CD14-positive monocyte (primary cell): ENCODE results near the gene MYCBP2. TPM values are rescaled to one million over a fixed set of nuclear protein-coding genes. Genes with fewer than 3 reads are reported as not detected.

Source experiments
- DNase-seq, 3 donors: peaks; one replicate each; pipeline ENCODE4 v3.0.0-alpha.2; 2011 to 2022
- H2AFZ ChIP-seq: 2 replicates; pipeline ENCODE4 v1.6.0; 2012; ENCODE audit warnings: mild to moderate bottlenecking, low read depth, low read length, inconsistent platforms; ENCODE audit not compliant: insufficient read depth, poor library complexity, severe bottlenecking
- H3K27ac ChIP-seq, 2 donors: 1 replicate in 1 of 2; 2 replicates in 1 of 2; pipeline ENCODE4 v1.5.1; 2012 to 2013; ENCODE audit warnings: low read length in 2 of 2, control low read depth in 1 of 2, inconsistent platforms in 1 of 2, low read depth in 1 of 2, mild to moderate bottlenecking in 1 of 2
- H3K27me3 ChIP-seq, 2 donors: one replicate each; pipeline versions ENCODE4 v1.6.0 to v1.6.1; 2011 to 2013; ENCODE audit warnings: low read length in 2 of 2; ENCODE audit not compliant: control insufficient read depth in 2 of 2, insufficient read depth in 2 of 2
- H3K36me3 ChIP-seq, 2 donors: replicated peaks in 1 of 2; 1 replicate in 1 of 2; 2 replicates in 1 of 2; pipeline versions ENCODE4 v1.5.1 to v1.6.1; 2012 to 2013; ENCODE audit warnings: low read length in 2 of 2, control low read depth in 1 of 2, inconsistent platforms in 1 of 2, mild to moderate bottlenecking in 1 of 2; ENCODE audit not compliant: insufficient read depth in 2 of 2, control insufficient read depth in 1 of 2
- H3K4me1 ChIP-seq, 2 donors: 1 replicate in 1 of 2; 2 replicates in 1 of 2; pipeline versions ENCODE4 v1.5.1 to v1.6.1; 2012 to 2013; ENCODE audit warnings: low read length in 2 of 2, control low read depth in 1 of 2, inconsistent platforms in 1 of 2, mild to moderate bottlenecking in 1 of 2, moderate library complexity in 1 of 2; ENCODE audit not compliant: insufficient read depth in 2 of 2, control insufficient read depth in 1 of 2
- H3K4me2 ChIP-seq: replicated peaks from 2 replicates; pipeline ENCODE3; 2012; ENCODE audit warnings: low read length, moderate library complexity, mild to moderate bottlenecking; ENCODE audit not compliant: poor library complexity, severe bottlenecking; ENCODE audit errors: extremely low read depth
- H3K4me3 ChIP-seq, 3 experiments: fragments of 200-600 bp in 1 of 3; sonication (generic) in 1 of 3; replicated peaks in 1 of 3; 1 replicate in 2 of 3; 2 replicates in 1 of 3; pipeline ENCODE4 v1.5.1; 2011 to 2013; ENCODE audit warnings: low read length in 3 of 3, mild to moderate bottlenecking in 3 of 3, control low read depth in 2 of 3, low read depth in 2 of 3, inconsistent platforms in 1 of 3, moderate library complexity in 1 of 3
- H3K79me2 ChIP-seq: 2 replicates; pipeline ENCODE4 v1.6.0; 2012; ENCODE audit warnings: mild to moderate bottlenecking, control low read depth, inconsistent platforms, low read length, moderate library complexity; ENCODE audit not compliant: insufficient read depth
- H3K9ac ChIP-seq: 2 replicates; pipeline ENCODE4 v1.6.0; 2017; ENCODE audit warnings: low read length, mild to moderate bottlenecking; ENCODE audit not compliant: insufficient read depth, poor library complexity, severe bottlenecking
- H3K9me3 ChIP-seq, 2 donors: replicated peaks in 1 of 2; 1 replicate in 1 of 2; 2 replicates in 1 of 2; pipeline versions ENCODE4 v1.5.1 to v1.6.1; 2012 to 2013; ENCODE audit warnings: low read length in 2 of 2, control low read depth in 1 of 2; ENCODE audit not compliant: control insufficient read depth in 1 of 2, insufficient read depth in 1 of 2
- H4K20me1 ChIP-seq: 2 replicates; pipeline ENCODE4 v1.6.0; 2012; ENCODE audit warnings: mild to moderate bottlenecking, low read length, control low read depth, moderate library complexity; ENCODE audit not compliant: insufficient read depth
- H3K27ac Mint-ChIP-seq, 7 donors: one replicate each; pipeline ENCODE4 v1.8.0; 2020; ENCODE audit warnings: mild to moderate bottlenecking in 7 of 7, mixed read lengths in 7 of 7, moderate library complexity in 6 of 7, inconsistent platforms in 2 of 7
- H3K27me3 Mint-ChIP-seq, 3 donors: one replicate each; pipeline ENCODE4 v1.8.0; 2021 to 2022; ENCODE audit warnings: low read depth in 3 of 3, mild to moderate bottlenecking in 3 of 3, mixed read lengths in 3 of 3, moderate library complexity in 3 of 3, inconsistent platforms in 1 of 3
- H3K36me3 Mint-ChIP-seq, 2 donors: one replicate each; pipeline ENCODE4 v1.8.0; 2020; ENCODE audit warnings: mixed read lengths in 2 of 2, inconsistent platforms in 1 of 2, mild to moderate bottlenecking in 1 of 2
- H3K4me1 Mint-ChIP-seq: one replicate; pipeline ENCODE4 v1.8.0; 2020; ENCODE audit warnings: mild to moderate bottlenecking, mixed read lengths
- H3K4me3 Mint-ChIP-seq, 2 donors: one replicate each; pipeline ENCODE4 v1.8.0; 2020; ENCODE audit warnings: mild to moderate bottlenecking in 2 of 2, mixed read lengths in 2 of 2, moderate library complexity in 1 of 2
- H3K9me3 Mint-ChIP-seq, 7 donors: one replicate each; pipeline ENCODE4 v1.8.0; 2020 to 2022; ENCODE audit warnings: mixed read lengths in 7 of 7, mild to moderate bottlenecking in 6 of 7, moderate library complexity in 6 of 7, inconsistent platforms in 2 of 7
- WGBS: methylation state at CpG from one replicate; pipeline ENCODE4 v1.1.5; 2013; ENCODE audit warnings: missing lambda C conversion rate; ENCODE audit not compliant: insufficient coverage; 5-methylcytosine and 5-hydroxymethylcytosine counted together
- intact Hi-C, 2 donors: fragments of 100-400 bp; cut with micrococcal nuclease; formaldehyde crosslinking; loops; one replicate each; pipeline versions ENCODE4 v1.15.0 to v1.15.1; 2023
- polyA plus RNA-seq, 3 donors: library from polyadenylated mRNA; depleted of rRNA in 1 of 3; unstranded in 2 of 3; stranded (reverse) in 1 of 3; fragments of 300-500 nt in 2 of 3; fragments of >200 nt in 1 of 3; fragmentation: Illumina TruSeq in 2 of 3; gene quantifications; 1 replicate in 2 of 3; 2 replicates in 1 of 3; pipeline ENCODE4 v1.2.3, GENCODE V29; 2012 to 2021
- TF ChIP-seq, protein P1 (sequence below): fragments of 200-600 bp; IDR thresholded peaks from one replicate; pipeline ENCODE4 v1.8.0; 2022; ENCODE audit warnings: antibody characterized with exemption, mild to moderate bottlenecking

MYCBP2 gene
- polyA plus RNA-seq, 3 donors: 7.6 to 51.5 (median 14.4) TPM

DNA sequence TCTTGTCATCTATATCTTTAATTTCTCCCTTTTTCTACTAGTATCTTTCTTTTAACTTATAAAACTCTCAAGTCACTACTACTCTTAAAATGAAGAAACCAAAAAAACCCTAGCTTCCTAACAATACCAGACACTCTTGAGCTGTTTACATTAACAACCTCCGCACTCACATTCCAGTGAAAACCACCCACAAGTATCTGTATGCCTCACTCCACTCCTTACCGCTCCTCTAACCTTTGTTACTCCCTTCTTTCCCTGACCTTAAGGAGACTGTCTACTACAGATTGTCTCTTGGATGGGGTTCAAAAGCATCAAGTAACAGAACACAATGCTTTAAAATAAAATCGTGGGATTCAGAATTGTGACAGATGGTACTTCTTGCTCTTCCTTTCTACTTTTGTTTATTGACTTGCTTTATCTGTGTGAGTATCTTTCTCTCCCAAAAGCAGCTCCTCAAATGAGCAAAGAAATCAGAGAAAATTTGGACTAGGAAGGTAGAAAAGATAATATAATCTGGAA lies 189.9 kb downstream of the MYCBP2 start:
- intact Hi-C loops: loop anchor here in 1 of 2 donors (10.0 kb wide), 1 partner anchor 58 kb away; no protein-coding TSS in a partner anchor
- no peak for DNase-seq
- TF ChIP-seq, protein P1, sequence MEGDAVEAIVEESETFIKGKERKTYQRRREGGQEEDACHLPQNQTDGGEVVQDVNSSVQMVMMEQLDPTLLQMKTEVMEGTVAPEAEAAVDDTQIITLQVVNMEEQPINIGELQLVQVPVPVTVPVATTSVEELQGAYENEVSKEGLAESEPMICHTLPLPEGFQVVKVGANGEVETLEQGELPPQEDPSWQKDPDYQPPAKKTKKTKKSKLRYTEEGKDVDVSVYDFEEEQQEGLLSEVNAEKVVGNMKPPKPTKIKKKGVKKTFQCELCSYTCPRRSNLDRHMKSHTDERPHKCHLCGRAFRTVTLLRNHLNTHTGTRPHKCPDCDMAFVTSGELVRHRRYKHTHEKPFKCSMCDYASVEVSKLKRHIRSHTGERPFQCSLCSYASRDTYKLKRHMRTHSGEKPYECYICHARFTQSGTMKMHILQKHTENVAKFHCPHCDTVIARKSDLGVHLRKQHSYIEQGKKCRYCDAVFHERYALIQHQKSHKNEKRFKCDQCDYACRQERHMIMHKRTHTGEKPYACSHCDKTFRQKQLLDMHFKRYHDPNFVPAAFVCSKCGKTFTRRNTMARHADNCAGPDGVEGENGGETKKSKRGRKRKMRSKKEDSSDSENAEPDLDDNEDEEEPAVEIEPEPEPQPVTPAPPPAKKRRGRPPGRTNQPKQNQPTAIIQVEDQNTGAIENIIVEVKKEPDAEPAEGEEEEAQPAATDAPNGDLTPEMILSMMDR: no peak
- Histone ChIP-seq H3K9me3 (no peaks in the 10 kb centered on the region), H3K79me2 (no peaks in the 10 kb centered on the region), H3K27ac (no peak overlapping the region), H3K27me3 (no peaks in the 10 kb centered on the region), H3K9ac (no peak overlapping the region), H2AFZ (no peak overlapping the region), H3K4me3 (no peak overlapping the region), H3K4me1 (no peaks in the 10 kb centered on the region), H4K20me1 (no peaks in the 10 kb centered on the region), H3K36me3 (peaks cover 86 to 99% of the 10 kb centered on the region in 2 donors), H3K4me2 (no peak overlapping the region)
- no CpG with 5 or more reads among the region's 3 CpGs for WGBS
- Mint-ChIP-seq H3K4me3 (no peak overlapping the region), H3K27ac (peak overlapping the region in 4 of 7 donors; percentile 6 to 57 (median 37)), H3K4me1 (no peaks in the 10 kb centered on the region), H3K9me3 (no peaks in the 10 kb centered on the region), H3K27me3 (no peaks in the 10 kb centered on the region), H3K36me3 (peaks cover 79 to 94% of the 10 kb centered on the region in 2 donors)

- peaks cover 86 to 88% of the 10 kb centered on the region in 2 donors for H3K36me3 ChIP-seq
- Mint-ChIP-seq H3K36me3 (peaks cover 46 to 55% of the 10 kb centered on the region in 2 donors), H3K27me3 (no peaks in the 10 kb centered on the region), H3K4me3 (no peak overlapping the region), H3K4me1 (no peaks in the 10 kb centered on the region), H3K9me3 (no peaks in the 10 kb centered on the region), H3K27ac (no peak overlapping the region)
- no peak overlapping the region for H2AFZ ChIP-seq
- intact Hi-C loops: no loop called here
- TF ChIP-seq, protein P1: no peak
- no peaks in the 10 kb centered on the region for H4K20me1 ChIP-seq
- no peak overlapping the region for H3K4me2 ChIP-seq
- no peaks in the 10 kb centered on the region for H3K4me1 ChIP-seq
- H3K27ac ChIP-seq: no peak overlapping the region
- DNase-seq: no peak
- WGBS: no CpG with 5 or more reads among the region's 1 CpG
- no peaks in the 10 kb centered on the region for H3K79me2 ChIP-seq
- no peak overlapping the region for H3K4me3 ChIP-seq
- H3K9ac ChIP-seq: no peak overlapping the region
- H3K27me3 ChIP-seq: no peaks in the 10 kb centered on the region
- H3K9me3 ChIP-seq: no peaks in the 10 kb centered on the region
Measured at GRCh38 chr13:77124423-77124822, 202.5 kb downstream of the MYCBP2 start.
